Testis (tissue), 2 donors: Measurements from ENCODE around the gene ZC3H4.

Source experiments
- CTCF ChIP-seq, 3 experiments: fragments of 450-650 bp in 2 of 3; fragments of 200-600 bp in 1 of 3; sonication (generic) in 1 of 3; IDR thresholded peaks; one replicate each; pipeline ENCODE4 v1.5.1; 2016 to 2019; ENCODE audit warnings: antibody characterized with exemption in 3 of 3, mild to moderate bottlenecking in 2 of 3, moderate library complexity in 1 of 3
- POLR2A ChIP-seq: fragments of 450-650 bp; IDR thresholded peaks from one replicate; pipeline ENCODE4 v1.6.1; 2017; ENCODE audit warnings: antibody characterized with exemption, mild to moderate bottlenecking, moderate library complexity

DNA sequence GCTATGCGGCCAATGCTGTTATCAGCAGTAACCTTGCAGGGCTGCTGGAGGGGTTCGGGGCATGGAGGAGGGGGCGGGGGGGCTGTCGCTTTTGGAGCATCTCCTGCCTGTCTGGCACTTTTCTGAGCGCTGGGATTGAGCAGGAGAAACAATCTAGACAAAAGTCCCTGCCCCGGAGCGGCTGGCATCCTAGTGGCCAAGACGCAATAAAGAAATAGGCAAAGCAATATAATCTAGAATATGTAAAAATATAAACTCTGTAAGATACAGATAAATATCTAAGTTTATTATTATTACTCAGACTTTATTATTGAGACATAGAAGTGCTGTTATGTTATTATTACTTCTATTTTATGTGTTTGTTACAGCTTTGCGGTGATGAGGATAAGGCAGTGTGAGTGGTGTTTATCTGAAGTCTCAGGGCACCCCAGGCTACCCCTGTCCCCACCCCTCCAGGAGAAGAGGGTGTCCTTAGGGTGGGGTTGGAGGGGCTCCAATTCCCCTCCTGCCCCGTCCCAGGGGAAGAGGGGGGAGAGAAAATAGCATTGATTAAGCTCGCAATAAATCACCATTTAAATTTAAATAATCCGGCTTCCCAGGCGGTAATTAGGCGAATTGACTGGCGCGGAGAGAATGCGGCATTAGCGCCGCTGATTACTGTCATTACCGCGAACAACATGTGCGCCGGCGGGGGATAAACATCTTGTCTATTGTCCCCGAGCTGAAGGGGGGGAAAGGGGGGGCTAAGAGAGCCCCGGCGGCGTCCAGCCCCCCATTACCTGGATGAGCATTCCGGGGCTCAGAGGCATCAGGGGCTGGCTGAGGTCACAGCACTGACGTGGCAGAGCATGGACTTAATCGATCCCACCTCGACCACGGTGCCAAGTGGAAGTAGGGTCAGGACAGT, 90.8 kb downstream of the ZC3H4 start:
- no peak for TF ChIP-seq CTCF (IDR thresholded peaks at IDR 0.05)
- TF ChIP-seq POLR2A, result no peak
